Measurements from ENCODE around the gene PRKCB. TPM values are rescaled to one million over a fixed set of nuclear protein-coding genes. Genes with fewer than 3 reads are reported as not detected.

Gene PRKCB
- total and polyA plus RNA-seq, 2 of the 8 experiments (the other 6 are each of a cell fraction or from before 2014, with no cell fraction given), result 7.1 to 12.1 TPM

GRCh38 chr16:24149102-24149501, 313.3 kb downstream of the PRKCB start (continued):
- TF ChIP-seq HDAC6 (IDR thresholded peaks at IDR 0.05; ENCODE audit: low read depth, low read length), result no peak
- no peak for TF ChIP-seq BRCA1 (IDR thresholded peaks at IDR 0.05; ENCODE audit: low read depth, low read length)
- no peak for TF ChIP-seq KDM4A (IDR thresholded peaks at IDR 0.05; ENCODE audit: low read depth, low read length, severe bottlenecking)
